ENCODE data around the gene LRRC45.
A peak's percentile ranks its signal among the peaks of the same experiment; 100 is the strongest.

LRRC45 gene

GRCh38 chr17:81993729-81994592 lies 29.1 kb upstream of the LRRC45 start:
- H3K4me3 ChIP-seq (ENCODE audit: low read depth, low read length) = no peak overlapping the region
- no peak for TF ChIP-seq CTCF (IDR thresholded peaks at IDR 0.05; ENCODE audit: low read depth, low read length)
- in situ Hi-C loops (cut with HindIII; ENCODE audit: low sequenced_read_pairs) = no loop called here

GRCh38 chr17:81994593-81995462 lies 28.3 kb upstream of the LRRC45 start:
- in situ Hi-C loops (cut with HindIII; ENCODE audit: low sequenced_read_pairs) = no loop called here
- TF ChIP-seq CTCF (IDR thresholded peaks at IDR 0.05; ENCODE audit: low read depth, low read length) = no peak

More at GRCh38 chr17:81993729-81994592, 29.1 kb upstream of the LRRC45 start:
- no peak for DNase-seq (ENCODE audit: low read depth, low spot score)

GRCh38 chr17:81995463-81996231 lies 27.5 kb upstream of the LRRC45 start:
- no peak for TF ChIP-seq CTCF (IDR thresholded peaks at IDR 0.05; ENCODE audit: low read depth, low read length)
- H3K4me3 ChIP-seq (ENCODE audit: low read depth, low read length) = no peak overlapping the region
- in situ Hi-C loops (cut with HindIII; ENCODE audit: low sequenced_read_pairs) = no loop called here
- DNase-seq (ENCODE audit: low read depth, low spot score) = no peak

More at GRCh38 chr17:81994593-81995462, 28.3 kb upstream of the LRRC45 start:
- no peak overlapping the region for H3K4me3 ChIP-seq (ENCODE audit: low read depth, low read length)
- DNase-seq (ENCODE audit: low read depth, low spot score) = peak; percentile 20

- in situ Hi-C loops (cut with HindIII; ENCODE audit: low sequenced_read_pairs) = no loop called here
- TF ChIP-seq CTCF (IDR thresholded peaks at IDR 0.05; ENCODE audit: low read depth, low read length) = no peak
- no peak for DNase-seq (ENCODE audit: low read depth, low spot score)
- no peak overlapping the region for H3K4me3 ChIP-seq (ENCODE audit: low read depth, low read length)
These were observed 26.8 kb upstream of the LRRC45 start for GRCh38 chr17:81996232-81996756.

GRCh38 chr17:81996757-81997441 lies 26.2 kb upstream of the LRRC45 start:
- DNase-seq (ENCODE audit: low read depth, low spot score) = no peak
- TF ChIP-seq CTCF (IDR thresholded peaks at IDR 0.05; ENCODE audit: low read depth, low read length) = no peak
- in situ Hi-C loops (cut with HindIII; ENCODE audit: low sequenced_read_pairs) = no loop called here
- H3K4me3 ChIP-seq (ENCODE audit: low read depth, low read length) = no peak overlapping the region
